HG02840 (cell line): ENCODE data around the gene SIRT1.
"Not testable (repeated sequence)": the region's sequence is repeated elsewhere in the genome, so short reads cannot be mapped to it uniquely, and the experiment has no call there.

Source experiments
- ATAC-seq: cut with Tn5 transposase; IDR thresholded peaks from one replicate; pipeline ENCODE4 v1.9.1; 2021; ENCODE audit warnings: mild to moderate bottlenecking, moderate library complexity, moderate number of reproducible peaks; ENCODE audit not compliant: unreplicated experiment, low FRiP score

SIRT1 gene

DNA sequence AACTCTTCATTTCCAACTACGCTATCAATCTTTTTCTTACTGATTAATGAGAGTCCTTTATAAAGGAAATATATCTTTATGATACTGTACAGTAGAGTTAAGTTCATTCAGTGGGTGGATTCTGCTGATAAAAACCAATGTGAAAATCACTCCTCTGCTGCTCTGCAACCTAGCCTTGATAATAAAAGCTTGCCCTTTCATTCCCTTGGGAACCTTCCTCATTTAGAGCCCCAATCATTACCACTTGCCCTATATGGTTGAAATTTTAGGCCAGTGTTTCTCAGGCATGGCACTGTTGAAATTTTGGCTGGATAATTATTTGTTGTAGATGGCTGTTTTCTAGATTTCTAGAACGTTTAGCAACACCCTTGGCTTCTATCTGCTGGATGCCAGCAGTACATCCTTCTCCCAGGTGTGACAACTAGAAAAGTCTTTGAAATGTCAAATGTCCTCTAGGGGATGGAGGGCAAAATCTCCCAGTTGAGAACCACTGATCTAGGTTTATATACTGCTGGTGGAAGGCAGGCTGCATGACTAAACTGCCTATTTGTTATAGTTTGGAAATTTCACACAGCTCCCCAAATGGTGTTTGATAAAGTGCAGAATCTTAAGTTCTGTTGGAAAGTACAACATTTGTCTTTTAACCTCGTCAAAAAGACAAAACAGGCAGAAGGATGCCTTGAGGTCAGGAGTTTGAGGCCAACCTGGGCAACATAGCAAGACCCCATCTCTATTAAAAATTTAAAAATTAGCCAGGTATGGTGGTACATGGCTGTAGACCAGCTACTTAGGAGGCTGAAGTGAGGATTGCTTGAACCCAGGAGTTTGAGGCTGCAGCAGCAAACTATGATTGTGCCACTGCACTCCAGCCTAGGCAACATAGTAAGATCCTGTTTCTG, 8.9 kb upstream of the SIRT1 start:
- no peak for ATAC-seq

DNA sequence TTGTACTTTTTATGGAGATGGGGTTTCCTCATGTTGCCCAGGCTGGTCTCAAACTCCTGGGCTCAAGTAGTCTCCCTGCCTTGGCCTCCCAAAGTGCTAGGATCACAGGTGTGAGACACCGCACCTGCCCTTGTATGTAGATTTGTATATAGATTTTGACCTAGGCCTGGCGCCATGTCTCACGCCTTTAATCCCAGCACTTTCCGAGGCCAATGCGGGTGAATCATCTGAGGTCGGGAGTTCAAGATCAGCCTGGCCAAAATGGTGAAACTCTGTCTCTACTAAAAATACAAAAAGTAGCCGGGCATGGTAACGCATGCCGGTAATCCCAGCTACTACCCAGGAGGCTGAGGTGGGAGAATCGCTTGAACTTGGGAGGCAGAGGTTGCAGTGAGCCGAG, 7.0 kb upstream of the SIRT1 start:
- not testable (repeated sequence) for ATAC-seq

DNA sequence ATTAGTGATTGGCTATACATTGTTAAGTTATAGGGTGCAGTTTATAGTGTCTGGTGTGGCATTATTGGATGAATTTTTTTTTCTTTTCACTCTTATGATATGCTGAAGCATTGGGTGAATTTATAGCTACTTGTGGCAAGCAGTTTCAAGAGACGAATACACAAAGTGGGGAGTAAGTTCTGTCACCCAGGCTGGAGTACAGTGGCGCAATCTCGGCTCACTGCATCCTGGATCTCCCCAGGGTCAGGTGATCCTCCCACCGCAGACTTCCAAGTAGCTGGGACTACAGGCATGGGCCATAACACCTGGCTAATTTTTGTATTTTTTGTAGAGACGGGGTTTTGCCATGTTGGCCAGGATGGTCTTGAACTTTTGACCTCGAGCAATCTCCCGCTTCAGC, 6.3 kb upstream of the SIRT1 start:
- no peak for ATAC-seq

DNA sequence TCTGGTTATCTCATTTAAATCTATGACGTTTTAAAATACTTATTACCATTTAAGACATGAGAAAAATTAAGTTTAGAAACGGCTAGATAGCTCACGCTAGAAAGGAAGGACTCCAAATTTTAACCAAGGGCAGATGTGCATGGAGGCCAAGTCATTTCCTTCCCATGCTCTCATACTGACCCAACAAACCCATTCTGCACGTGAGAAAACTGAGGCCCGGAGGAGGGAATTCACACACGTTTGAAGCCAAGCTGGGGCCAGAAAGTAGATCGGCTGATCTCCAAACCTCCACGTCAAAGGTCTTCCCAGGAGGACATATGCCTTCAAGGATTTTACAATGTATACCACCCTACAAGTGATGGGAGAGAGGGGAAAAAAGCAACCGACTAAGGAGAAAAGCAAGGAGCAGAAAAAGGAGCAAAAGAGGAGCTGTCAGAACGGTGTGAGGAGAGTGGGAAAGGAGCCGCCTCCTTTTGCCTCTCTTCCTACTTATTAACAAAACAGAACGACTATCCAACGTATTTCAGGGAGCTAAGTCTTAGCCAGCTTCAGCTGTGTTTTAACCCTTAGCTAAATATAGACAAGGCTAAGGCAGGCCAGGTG, 645 bp upstream of the SIRT1 start:
- no peak for ATAC-seq

DNA sequence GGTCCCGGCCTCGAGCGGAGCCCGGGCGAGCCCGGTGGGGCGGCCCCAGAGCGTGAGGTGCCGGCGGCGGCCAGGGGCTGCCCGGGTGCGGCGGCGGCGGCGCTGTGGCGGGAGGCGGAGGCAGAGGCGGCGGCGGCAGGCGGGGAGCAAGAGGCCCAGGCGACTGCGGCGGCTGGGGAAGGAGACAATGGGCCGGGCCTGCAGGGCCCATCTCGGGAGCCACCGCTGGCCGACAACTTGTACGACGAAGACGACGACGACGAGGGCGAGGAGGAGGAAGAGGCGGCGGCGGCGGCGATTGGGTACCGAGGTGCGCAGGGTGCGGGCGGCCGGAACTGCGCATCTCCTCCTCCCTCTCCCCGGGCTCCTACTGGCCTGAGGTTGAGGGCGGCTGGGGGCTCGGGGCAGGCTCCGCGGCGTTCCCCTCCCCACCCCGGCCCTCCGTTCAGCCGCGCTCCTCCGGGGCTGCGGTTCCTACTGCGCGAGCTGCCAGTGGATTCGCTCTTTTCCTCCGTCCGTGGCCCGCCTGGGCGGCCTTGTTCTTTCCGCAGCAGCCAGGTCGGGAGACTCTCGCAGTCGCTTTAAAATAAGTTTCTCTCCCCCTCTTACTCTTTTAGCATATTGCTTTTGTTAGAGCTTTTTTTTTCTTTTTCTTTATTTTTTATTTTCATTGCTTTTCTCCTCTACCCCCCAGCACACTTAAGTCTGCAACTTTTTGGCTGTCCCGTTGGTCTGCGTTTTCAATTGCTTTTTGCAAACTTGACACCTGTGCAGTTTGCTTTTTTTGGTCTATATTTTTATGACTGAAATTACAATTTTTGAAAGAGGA, 600 bp downstream of the SIRT1 start:
- peak; percentile 55 for ATAC-seq

DNA sequence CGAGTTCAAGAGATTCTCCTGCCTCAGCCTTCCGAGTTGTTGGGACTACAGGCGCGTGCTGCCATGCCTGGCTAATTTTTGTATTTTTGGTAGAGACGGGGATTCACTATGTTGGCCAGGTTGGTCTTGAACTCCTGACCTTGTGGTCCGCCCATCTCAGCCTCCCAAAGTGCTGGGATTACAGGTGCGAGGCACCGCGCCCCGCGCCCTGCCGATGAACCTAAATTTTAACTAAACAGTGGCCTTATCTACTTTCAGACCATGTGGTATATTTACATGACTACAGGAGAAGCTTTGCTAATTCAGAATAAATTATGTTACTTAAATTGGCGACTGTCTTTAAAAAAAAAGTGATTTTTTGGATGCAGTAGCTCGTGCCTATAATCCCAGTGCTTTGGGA, 9.2 kb downstream of the SIRT1 start:
- ATAC-seq, result no peak

DNA sequence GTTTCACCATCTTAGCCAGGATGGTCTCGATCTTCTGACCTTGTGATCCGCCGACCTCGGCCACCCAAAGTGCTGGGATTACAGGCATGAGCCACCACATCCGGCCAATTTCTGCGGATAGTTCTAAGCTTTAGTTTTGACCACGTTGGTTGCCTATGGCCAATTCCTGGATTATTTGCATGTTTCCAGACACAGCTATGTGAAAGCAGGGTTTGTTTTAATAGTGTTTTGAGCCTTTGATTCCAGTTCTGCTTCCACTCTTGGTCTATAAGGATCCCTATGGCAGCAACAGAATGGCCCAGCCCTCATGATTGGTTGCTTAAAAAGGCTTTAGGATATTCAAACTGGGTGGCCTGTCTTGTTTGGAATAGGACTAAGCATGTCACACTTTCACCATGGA, 19.1 kb downstream of the SIRT1 start:
- ATAC-seq, result no peak

DNA sequence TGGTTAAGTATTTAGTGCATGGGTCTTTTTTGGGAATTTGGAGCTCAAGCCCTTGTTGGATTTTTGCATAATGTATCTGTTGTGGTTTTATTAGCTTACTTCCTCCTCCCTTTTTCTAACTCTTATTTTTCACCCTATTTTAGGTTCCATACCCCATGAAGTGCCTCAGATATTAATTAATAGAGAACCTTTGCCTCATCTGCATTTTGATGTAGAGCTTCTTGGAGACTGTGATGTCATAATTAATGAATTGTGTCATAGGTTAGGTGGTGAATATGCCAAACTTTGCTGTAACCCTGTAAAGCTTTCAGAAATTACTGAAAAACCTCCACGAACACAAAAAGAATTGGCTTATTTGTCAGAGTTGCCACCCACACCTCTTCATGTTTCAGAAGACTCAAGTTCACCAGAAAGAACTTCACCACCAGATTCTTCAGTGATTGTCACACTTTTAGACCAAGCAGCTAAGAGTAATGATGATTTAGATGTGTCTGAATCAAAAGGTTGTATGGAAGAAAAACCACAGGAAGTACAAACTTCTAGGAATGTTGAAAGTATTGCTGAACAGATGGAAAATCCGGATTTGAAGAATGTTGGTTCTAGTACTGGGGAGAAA, 28.0 kb downstream of the SIRT1 start:
- no peak for ATAC-seq

DNA sequence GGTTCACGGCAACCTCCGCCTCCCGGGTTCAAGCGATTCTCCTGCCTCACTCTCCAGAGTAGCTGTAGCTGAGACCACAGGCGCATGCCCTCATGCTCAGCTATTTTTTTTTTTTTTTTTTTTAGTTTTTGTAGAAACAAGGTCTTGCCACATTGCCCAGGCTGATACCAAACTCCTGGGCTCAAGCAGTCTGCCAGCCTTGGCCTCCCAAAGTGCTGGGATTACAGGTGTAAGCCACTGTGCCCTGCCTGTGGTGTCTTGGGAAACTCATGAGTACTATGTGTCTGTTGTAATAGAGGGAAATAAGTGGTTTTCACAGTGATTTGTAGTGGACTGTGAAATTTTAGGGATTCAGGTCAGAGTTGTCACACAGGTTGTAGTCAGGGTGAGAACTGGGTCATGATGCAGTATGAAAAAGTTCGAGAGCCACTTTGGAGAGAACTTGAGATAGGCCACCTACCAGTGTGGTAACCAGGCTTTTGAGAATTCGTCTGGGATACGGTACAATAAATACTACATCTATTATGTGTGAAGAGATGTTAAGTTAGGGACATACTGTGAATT, 30.4 kb downstream of the SIRT1 start:
- no peak for ATAC-seq

DNA sequence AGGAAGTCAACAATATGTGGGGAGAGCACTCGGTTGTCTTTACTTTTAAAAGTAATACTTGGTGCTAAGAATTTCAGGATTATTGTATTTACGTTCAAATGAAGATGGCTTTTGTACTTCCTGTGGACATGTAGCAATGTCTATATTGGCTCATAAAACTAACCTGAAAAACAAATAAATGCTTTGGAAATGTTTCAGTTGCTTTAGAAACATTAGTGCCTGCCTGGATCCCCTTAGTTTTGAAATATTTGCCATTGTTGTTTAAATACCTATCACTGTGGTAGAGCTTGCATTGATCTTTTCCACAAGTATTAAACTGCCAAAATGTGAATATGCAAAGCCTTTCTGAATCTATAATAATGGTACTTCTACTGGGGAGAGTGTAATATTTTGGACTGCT, 32.7 kb downstream of the SIRT1 start:
- no peak for ATAC-seq

DNA sequence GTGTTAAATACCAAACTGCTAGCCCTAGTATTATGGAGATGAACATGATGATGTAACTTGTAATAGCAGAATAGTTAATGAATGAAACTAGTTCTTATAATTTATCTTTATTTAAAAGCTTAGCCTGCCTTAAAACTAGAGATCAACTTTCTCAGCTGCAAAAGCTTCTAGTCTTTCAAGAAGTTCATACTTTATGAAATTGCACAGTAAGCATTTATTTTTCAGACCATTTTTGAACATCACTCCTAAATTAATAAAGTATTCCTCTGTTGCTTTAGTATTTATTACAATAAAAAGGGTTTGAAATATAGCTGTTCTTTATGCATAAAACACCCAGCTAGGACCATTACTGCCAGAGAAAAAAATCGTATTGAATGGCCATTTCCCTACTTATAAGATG, 33.2 kb downstream of the SIRT1 start:
- no peak for ATAC-seq

DNA sequence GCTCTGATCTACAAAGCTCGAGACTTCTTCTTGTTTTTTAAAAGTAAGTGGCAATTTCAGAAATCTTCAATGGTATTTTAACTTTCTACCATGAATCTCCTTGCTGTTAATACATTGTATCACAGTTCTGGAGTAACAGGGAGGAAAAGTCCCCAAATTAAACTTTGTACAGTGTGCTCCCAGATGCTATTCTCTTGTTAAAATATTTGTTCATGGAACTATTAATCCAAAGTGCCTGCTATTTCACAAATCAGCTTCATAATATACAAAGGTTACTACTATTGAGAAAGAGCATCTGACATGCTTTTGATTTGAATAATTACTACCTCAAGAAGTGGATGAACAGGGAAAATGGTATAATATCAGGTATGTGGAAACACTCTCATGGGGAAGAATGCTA, 36.6 kb downstream of the SIRT1 start:
- no peak for ATAC-seq

DNA sequence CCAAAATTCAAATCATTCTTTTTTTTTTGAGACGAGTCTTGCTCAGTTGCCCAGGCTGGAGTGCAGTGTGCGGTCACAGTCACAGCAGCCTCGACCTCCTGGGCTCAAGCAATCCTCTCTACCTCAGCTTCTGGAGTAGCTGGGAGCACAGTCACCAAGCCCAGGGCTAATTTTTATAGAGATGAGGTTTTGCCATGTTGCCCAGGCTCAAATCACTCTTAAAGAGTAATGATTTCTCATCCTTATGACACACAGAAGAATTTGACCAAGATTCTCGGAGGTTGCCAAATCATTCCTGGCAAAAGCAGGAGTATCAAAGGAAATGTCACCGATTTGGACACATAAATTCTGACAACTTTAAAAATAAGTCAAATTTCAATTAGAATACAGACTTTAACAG, 39.1 kb downstream of the SIRT1 start:
- no peak for ATAC-seq

DNA sequence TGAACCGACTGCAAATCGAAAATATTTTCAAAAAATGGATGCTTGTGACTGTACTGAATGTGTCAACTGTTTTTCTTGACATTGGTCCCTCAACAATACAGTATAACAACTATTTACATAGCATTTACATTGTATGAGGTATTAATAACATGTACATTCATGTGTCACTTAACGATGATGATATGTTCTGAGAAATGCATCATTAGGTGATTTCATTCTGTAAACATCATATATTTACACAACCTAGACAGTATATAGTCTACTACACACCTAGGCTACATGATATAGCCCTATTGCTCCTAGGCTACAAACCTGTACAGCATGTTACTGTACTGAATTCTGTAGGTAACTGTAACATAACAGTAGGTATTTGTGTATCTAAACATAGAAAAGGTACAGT, 39.7 kb downstream of the SIRT1 start:
- no peak for ATAC-seq

DNA sequence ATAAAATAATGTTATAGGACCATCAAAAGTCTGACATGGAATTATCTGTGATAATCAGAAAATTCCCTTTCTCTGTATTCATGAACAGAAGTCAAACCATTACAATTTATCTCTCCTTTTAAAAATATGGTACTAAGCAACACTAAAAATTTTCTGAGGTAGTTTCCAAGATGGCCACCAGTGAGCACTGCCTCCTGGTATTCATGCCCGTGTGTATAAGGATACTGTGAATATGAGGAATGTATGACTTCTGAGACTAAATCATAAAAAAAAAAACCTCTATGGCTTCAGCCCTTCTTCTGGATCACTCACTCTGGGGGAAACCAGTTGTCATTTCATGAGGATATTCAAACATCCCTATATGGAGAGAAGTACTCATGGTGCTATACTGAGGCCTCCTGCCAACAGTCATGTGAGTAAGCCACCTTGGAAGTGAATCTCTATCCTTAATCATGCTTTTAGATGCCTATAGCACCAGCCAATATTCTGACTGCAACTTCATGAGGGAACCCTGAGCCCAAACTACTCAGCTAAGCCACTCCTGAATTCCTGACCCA, 41.1 kb downstream of the SIRT1 start:
- no peak for ATAC-seq

DNA sequence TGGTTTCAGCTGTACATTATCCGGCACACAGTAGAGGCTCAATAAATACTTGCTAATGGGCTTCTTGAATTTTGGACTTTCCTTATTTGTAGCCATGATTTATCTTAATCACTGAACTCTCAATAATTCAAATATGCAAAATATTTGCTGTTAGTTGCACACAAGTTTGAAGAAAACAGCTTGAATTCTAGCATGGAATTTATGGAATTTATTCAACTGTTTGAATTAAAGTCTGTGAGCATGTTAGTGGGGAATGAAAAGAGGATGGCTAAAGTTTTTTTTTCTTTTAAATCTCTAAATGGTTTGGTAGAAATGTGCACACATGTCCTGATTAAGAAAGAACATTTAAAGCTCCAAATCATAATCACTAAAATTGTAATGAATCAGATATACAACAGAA, 42.5 kb downstream of the SIRT1 start:
- ATAC-seq, result no peak

DNA sequence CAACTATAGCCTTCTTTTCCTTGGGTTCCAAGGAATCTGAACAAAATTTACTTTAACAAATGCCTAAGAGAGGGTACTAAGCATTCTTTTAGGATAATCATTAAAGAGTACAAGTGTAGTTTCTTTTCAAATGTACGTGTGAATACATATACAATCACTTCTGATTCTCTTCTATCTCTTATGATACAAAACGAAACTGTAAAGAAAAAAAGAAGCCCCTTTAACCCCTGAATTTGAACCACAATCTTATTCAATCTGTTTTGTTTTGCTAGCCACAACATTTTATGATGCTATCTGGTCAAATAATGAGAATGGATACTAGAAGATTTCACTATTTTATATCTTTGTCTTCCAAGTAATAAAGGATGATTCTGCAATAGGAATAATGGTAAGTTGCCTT, 48.7 kb downstream of the SIRT1 start:
- ATAC-seq, result no peak

DNA sequence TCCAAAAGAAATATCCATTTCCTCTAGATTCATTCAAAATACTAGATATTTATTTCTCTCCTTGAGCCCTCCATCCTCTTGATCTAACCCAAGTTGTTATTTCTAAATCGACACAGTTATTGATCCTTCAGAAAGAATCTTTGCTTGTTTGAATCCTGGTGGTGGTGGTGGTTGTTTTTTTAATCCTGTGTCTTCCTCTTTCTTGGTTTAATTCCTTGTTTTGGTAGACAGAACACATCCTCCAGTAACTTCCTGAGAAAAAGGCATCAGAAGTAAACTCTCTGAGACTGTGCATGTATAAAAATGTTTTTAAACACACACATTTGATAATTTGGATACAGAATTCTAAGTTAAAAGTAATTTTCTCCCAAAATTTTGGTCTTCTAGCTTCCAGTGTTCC, 49.9 kb downstream of the SIRT1 start:
- no peak for ATAC-seq

DNA sequence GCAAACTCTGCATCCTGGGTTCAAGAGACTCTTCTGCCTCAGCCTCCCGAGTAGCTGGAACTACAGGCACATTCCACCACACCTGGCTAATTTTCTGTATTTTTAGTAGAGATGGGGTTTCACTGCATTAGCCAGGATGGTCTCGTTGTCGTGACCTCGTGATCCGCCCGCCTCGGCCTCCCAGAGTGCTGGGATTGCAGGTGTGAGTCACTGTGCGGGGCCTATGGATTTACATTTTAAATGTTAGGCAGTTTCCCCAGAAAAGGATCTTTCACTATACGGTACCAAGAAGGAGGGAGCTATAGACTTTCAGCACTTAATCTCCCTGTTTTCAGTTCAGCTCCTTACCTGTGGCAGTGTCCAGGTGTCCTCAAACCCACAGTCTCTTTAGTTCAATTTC, 50.8 kb downstream of the SIRT1 start:
- ATAC-seq, result no peak

DNA sequence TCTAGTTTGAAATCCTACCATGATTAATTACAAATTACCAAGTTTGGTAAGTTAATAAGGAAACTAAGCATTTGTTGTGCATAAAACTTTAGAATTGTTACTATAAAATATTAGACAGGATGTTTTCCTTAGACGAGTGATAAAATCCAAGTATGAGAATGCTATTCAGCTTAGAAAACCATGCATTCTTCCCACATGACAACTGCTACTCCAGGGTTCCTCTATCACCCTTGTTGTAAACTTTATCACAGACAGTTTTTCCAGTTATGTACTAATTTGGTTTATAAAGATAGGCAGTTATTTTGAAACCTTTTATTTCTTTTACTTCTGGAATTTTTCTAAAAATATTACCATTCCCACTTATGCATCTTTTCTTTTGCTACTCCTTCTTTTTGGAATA, 52.0 kb downstream of the SIRT1 start:
- ATAC-seq, result no peak
